Measurements from ENCODE around the gene TXNL4B.
"Not testable (repeated sequence)": the region's sequence is repeated elsewhere in the genome, so short reads cannot be mapped to it uniquely, and the experiment has no call there.

The TXNL4B gene

DNA sequence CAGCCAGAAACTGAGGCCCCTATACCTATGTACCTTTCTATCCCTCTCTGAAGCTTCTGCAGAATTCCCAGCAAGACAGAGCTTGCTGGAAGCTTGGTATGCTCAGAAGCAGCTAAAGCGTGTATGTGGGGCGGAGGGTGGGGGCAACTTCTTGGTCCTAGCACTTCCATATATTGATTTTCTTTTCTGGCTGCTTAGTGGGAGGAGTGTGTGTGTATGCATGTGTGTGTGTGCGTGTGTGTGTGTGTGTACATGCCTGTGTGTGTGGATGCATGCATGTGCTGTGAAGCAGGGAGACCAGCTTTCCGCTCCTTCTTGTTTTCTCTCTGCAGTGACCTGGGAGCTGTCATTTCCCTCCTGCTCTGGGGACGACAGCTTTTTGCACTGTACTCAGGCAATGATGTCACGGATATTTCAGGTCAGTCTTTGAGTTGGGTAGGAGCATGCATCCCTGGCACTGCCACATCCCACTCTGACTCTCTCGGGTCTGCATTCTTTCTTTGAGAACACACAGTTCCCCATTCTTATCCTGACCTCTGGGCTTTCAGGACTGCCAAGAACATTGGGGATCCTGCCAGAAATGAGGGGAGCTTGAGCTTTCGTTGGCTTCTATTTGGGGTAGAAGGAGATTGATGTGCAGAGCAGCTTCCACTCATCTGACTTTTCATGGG lies 19.7 kb downstream of the TXNL4B start:
- DNase-seq (ENCODE audit: low read depth in 2 of 2) = no peak

GRCh38 chr16:72072514-72073342 lies 20.7 kb downstream of the TXNL4B start:
- DNase-seq (ENCODE audit: low read depth in 2 of 2) = no peak

GRCh38 chr16:72068930-72069329 lies 24.5 kb downstream of the TXNL4B start:
- no peak for DNase-seq (ENCODE audit: low read depth in 2 of 2)

GRCh38 chr16:72066747-72067146 lies 26.7 kb downstream of the TXNL4B start:
- no peak for DNase-seq (ENCODE audit: low read depth in 2 of 2)

GRCh38 chr16:72064361-72064894 lies 29.0 kb downstream of the TXNL4B start:
- no peak for DNase-seq (ENCODE audit: low read depth in 2 of 2)

GRCh38 chr16:72061564-72061963 lies 31.9 kb downstream of the TXNL4B start:
- no peak for DNase-seq (ENCODE audit: low read depth in 2 of 2)

DNA sequence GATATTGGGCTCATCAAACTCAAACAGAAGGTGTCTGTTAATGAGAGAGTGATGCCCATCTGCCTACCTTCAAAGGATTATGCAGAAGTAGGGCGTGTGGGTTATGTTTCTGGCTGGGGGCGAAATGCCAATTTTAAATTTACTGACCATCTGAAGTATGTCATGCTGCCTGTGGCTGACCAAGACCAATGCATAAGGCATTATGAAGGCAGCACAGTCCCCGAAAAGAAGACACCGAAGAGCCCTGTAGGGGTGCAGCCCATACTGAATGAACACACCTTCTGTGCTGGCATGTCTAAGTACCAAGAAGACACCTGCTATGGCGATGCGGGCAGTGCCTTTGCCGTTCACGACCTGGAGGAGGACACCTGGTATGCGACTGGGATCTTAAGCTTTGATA lies 33.0 kb downstream of the TXNL4B start:
- no peak for DNase-seq (ENCODE audit: low read depth in 2 of 2)

GRCh38 chr16:72059060-72059459 lies 34.4 kb downstream of the TXNL4B start:
- not testable (repeated sequence) for DNase-seq (ENCODE audit: low read depth in 2 of 2)

GRCh38 chr16:72057313-72057712 lies 36.1 kb downstream of the TXNL4B start:
- DNase-seq (ENCODE audit: low read depth in 2 of 2) = not testable (repeated sequence)

- DNase-seq (ENCODE audit: low read depth in 2 of 2) = no peak
Observed at GRCh38 chr16:72055911-72056310, 37.5 kb downstream of the TXNL4B start.

DNA sequence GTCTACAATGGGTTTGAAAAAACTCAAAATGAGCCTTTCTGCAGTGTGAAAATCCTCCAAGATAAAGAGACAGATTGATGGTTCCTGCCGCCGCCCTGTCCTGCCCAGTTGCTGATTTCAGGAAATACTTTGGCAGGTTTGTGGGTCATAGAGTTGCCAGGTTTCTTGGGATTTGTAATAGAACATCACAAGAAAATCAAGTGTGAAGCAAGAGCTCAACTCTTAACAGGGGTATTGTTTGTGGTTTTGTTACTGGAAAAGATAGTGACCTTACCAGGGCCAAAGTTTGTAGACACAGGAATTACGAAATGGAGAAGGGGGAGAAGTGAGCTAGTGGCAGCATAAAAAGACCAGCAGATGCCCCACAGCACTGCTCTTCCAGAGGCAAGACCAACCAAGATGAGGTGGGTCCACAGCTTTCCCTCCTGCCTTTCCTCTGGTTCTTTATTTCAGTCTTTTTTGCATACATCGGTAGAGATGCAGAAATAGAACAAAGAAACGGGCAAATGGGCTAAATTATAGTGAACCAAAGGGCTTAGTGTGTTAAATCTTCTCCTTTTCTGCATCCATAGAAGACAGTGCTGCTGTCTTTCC lies 39.1 kb downstream of the TXNL4B start, which contains the start of gene HP:
TSS of gene HP (plus strand) at position 252 of the 594 bp plus-strand sequence. CDS start at position 400, 148 bp downstream.
- not testable (repeated sequence) for DNase-seq (ENCODE audit: low read depth in 2 of 2)

DNA sequence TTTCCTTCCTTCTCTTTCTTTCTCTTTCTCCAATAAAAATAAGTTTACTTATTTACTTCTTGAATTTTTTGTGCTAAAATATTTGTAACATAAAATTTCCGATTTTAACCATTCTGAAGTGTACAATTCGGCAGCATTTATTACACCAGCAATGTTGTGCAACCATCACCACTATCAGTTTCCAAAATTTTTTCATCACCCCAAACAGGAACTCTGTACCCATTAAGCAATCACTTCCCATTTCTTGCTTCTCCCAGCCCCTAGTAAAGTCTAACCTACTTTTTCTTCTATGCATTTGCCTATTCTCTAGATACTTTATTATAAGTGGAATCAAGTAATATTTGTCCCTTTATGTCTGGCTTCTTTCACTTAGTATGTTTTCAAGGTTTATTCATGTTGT lies 41.6 kb downstream of the TXNL4B start:
- no peak for DNase-seq (ENCODE audit: low read depth in 2 of 2)

GRCh38 chr16:72050769-72051464 lies 42.5 kb downstream of the TXNL4B start:
- no peak for DNase-seq (ENCODE audit: low read depth in 2 of 2)

DNA sequence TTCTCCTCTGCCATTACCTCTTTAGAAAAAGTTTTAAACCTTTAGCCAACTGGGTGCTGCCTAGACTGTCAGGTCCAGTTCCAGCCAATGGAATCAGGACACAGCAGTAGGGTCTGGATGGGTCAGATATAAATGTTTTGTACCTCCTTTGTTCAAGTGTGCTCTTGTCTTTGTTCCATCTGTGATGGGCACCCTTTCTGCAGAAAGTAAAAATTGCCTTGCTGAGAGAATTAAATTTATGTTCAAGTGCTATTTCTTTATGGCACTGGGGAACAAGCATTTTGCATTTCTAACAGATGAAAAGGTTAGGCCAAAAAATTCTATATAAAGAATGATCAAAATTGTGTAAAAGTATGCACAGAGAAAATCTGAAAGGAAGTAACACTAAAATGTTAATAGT lies 44.3 kb downstream of the TXNL4B start:
- DNase-seq (ENCODE audit: low read depth in 2 of 2) = no peak

DNA sequence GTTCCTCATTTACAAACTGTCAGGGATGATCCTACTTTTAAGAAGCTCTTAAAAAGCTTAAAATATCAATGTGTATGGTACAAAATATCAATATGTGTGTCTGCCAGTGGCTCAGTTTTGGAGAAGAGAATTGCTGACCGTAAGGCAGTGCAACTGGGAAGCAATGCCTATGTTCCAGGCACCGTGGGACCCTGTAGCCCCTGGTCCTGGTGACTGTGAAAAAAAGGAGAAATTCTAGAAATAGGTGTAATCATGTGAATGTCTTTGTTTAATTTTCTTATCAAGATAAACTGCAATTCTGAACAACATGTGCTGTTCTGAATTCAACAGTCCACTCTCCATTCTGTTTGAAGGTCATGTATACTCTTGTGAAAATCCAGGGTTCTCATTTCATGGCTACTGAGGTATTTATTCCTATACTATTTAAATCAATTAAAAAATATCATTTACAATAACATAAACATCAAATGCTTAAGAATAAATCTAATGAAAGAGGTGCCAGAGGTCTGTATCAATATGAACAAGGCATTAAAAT lies 48.5 kb downstream of the TXNL4B start:
- DNase-seq (ENCODE audit: low read depth in 2 of 2) = no peak

GRCh38 chr16:72044296-72044695 lies 49.1 kb downstream of the TXNL4B start:
- no peak for DNase-seq (ENCODE audit: low read depth in 2 of 2)

- DNase-seq (ENCODE audit: low read depth in 2 of 2) = no peak
Observed at GRCh38 chr16:72043539-72043938, 49.9 kb downstream of the TXNL4B start.

DNA sequence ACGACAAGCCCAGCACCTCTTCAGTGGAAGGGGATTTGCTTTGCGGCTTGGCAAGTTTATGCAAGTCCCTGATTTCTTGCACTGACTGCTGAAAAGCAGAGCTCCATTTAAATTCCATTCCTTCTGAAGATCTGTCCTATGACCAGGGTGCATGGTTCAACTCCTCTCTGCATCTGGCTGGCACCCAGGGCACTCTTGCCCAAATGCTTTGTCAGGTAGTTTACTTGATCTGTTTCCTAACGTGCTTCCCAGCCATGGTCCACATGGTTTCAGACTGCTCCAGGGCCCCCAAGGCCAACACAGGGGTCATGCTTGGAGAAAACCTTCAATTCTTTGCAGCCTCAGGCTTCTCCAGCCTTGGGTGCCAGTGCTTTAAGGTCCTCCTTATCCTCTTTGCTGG lies 50.4 kb downstream of the TXNL4B start:
- DNase-seq (ENCODE audit: low read depth in 2 of 2) = no peak

GRCh38 chr16:72042157-72042660 lies 51.2 kb downstream of the TXNL4B start:
- no peak for DNase-seq (ENCODE audit: low read depth in 2 of 2)

DNA sequence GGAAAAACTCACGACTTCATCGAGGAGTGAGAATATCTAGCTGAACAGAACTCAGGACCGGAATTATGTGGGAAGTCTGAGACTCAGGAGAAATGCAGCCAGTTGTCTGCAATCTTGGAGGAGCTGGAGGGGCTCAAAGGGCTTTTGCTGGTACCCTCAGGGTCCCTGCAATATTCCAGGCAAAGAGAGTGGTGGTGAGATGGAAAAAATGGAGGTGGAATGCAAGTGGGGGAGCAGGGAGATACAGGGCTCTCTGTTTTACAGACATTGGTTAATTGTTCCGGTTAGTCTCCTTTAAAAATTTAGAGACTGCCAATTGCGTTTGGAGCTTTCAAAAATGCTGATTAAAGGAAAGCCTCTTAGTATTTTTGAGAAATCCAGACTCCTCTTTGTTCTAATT lies 57.3 kb downstream of the TXNL4B start:
- DNase-seq (ENCODE audit: low read depth in 2 of 2) = no peak

Data from stimulated activated CD4-positive, alpha-beta T cell treated with anti-CD3 and anti-CD28 coated beads, Interleukin-1b, Interleukin-23, amount 100 ng/mL, for 1 hour (primary cell).